GM06990 (cell line): ENCODE measurements around the gene RTL10.

Source experiments
- DNase-seq: peaks from one replicate; pipeline ENCODE4 v3.0.0-alpha.2; 2011; ENCODE audit not compliant: insufficient read length; ENCODE audit errors: extremely low read depth
- H3K27me3 ChIP-seq: replicated peaks from 2 replicates; pipeline ENCODE4 v1.6.0; 2011; ENCODE audit warnings: low read length; ENCODE audit not compliant: control insufficient read depth, insufficient read depth
- H3K36me3 ChIP-seq: 2 replicates; pipeline ENCODE4 v1.5.1; 2011; ENCODE audit warnings: low read length; ENCODE audit not compliant: control insufficient read depth, insufficient read depth
- H3K4me3 ChIP-seq: replicated peaks from 2 replicates; pipeline ENCODE4 v1.5.1; 2011; ENCODE audit warnings: low read depth, mild to moderate bottlenecking, control low read depth, low read length
- CTCF ChIP-seq: IDR thresholded peaks from 2 replicates; pipeline ENCODE4 v1.5.1; 2011; ENCODE audit warnings: low read length, control low read depth, mild to moderate bottlenecking, inconsistent platforms; ENCODE audit not compliant: insufficient read depth, poor library complexity, severe bottlenecking

The RTL10 gene

DNA sequence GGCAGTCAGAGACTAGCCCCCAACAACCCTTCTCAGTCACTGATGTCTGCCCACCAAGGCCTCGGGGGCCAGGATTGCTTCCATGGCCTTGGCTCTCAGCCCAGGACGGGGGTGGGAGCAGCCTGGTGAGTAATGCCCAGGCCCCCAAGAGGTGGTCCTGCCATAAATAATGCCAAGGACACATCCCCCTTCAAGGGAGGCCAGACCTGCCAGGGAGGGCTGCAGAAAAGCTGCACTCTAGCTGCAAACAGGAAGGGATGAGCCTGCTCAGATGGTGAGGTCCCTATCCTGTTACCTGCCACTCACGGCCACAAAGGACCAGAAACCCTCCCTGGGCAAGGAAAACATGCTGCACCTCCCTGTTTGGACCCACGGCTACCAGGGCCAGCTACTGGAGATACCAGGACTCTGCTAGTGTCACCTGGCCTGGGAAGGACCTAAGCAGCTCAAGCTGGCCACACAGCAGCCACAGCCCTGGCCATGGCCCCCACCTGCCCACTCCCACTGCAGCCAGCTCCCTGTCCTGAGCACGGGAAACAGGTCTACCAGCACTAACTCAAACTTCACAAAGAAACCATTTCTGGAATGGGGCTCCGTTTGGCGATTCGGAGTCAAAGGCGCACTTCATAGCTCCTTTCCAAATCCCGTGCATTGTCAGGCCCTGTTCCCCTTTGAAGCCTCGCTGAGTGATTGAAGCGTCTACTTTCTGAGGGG, 12.1 kb downstream of the RTL10 start:
- DNase-seq: no peak
- no peaks in the 10 kb centered on the region; the same call in 1 of the 2 replicates for H3K36me3 ChIP-seq
- no peaks in the 10 kb centered on the region for H3K27me3 ChIP-seq

GRCh38 chr22:19841641-19842392, 12.9 kb downstream of the RTL10 start:
- no peak for DNase-seq
- no peak for TF ChIP-seq CTCF
- Histone ChIP-seq H3K4me3 (no peak overlapping the region), H3K36me3 (no peaks in the 10 kb centered on the region; the same call in 1 of the 2 replicates), H3K27me3 (no peaks in the 10 kb centered on the region)

More for the DNA sequence above, 12.1 kb downstream of the RTL10 start:
- no peak for TF ChIP-seq CTCF
- H3K4me3 ChIP-seq: no peak overlapping the region

GRCh38 chr22:19840955-19841640, 13.6 kb downstream of the RTL10 start:
- no peak for DNase-seq
- H3K4me3 ChIP-seq: no peak overlapping the region
- no peak for TF ChIP-seq CTCF

GRCh38 chr22:19840059-19840458, 14.6 kb downstream of the RTL10 start:
- no peak overlapping the region for H3K4me3 ChIP-seq
- DNase-seq: no peak
- H3K36me3 ChIP-seq: no peaks in the 10 kb centered on the region
- no peak for TF ChIP-seq CTCF
- no peaks in the 10 kb centered on the region for H3K27me3 ChIP-seq

More at GRCh38 chr22:19840955-19841640, 13.6 kb downstream of the RTL10 start:
- Histone ChIP-seq H3K36me3 (no peaks in the 10 kb centered on the region), H3K27me3 (no peaks in the 10 kb centered on the region)

- DNase-seq: no peak
- Histone ChIP-seq H3K4me3 (no peak overlapping the region), H3K36me3 (no peaks in the 10 kb centered on the region), H3K27me3 (no peaks in the 10 kb centered on the region)
- TF ChIP-seq CTCF: no peak
These were observed 16.8 kb downstream of the RTL10 start for GRCh38 chr22:19837915-19838314.
